OCI-LY3 (cell line): ENCODE data around the gene MGMT.

ENCODE experiments used
- EZH2phosphoT487 ChIP-seq: fragments of 200-600 bp; shearing (Covaris generic); IDR thresholded peaks from 2 replicates; pipeline ENCODE4 v1.6.1; 2018; ENCODE audit warnings: antibody characterized with exemption, mixed run types, low read depth
- TF ChIP-seq, protein P1 (sequence below): fragments of 200-600, 300-600 bp; sonication (generic); IDR thresholded peaks from 2 replicates; pipeline ENCODE4 v1.5.1; 2014; ENCODE audit warnings: antibody characterized with exemption, low read length, low read depth

DNA sequence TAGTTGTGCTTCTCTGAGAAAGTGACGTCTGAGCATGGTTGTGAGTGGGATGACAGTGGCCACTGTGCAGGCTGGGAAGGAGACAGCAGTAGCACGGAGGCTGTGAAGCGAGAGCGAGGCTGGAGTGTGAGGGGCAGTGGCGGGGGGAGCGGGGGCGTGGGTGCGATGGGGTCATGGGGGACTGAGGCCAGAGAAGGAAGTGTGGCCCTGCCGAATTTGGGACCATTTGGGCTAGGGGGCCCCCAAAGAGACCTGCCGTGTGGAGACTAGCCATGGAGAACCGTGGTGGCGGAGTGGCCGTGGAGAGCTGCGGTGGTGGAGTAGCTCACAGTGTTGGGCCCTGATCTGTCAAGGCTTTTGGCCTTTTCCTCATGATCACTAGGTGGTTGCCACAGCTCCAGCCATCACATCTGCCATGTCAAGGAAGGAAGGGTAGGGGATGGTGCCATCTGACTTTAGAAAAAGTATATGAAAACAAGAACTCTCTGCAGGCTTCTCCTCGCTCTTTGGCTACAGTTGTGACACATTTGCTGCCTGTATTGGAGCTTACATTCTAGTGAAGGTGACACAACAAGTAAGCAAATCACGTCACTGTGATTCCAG is 61.4 kb downstream of the MGMT start:
- TF ChIP-seq, protein P1, sequence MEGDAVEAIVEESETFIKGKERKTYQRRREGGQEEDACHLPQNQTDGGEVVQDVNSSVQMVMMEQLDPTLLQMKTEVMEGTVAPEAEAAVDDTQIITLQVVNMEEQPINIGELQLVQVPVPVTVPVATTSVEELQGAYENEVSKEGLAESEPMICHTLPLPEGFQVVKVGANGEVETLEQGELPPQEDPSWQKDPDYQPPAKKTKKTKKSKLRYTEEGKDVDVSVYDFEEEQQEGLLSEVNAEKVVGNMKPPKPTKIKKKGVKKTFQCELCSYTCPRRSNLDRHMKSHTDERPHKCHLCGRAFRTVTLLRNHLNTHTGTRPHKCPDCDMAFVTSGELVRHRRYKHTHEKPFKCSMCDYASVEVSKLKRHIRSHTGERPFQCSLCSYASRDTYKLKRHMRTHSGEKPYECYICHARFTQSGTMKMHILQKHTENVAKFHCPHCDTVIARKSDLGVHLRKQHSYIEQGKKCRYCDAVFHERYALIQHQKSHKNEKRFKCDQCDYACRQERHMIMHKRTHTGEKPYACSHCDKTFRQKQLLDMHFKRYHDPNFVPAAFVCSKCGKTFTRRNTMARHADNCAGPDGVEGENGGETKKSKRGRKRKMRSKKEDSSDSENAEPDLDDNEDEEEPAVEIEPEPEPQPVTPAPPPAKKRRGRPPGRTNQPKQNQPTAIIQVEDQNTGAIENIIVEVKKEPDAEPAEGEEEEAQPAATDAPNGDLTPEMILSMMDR = no peak
- TF ChIP-seq EZH2phosphoT487 = no peak
